Measurements from ENCODE around the gene TBC1D24.

The TBC1D24 gene

DNA sequence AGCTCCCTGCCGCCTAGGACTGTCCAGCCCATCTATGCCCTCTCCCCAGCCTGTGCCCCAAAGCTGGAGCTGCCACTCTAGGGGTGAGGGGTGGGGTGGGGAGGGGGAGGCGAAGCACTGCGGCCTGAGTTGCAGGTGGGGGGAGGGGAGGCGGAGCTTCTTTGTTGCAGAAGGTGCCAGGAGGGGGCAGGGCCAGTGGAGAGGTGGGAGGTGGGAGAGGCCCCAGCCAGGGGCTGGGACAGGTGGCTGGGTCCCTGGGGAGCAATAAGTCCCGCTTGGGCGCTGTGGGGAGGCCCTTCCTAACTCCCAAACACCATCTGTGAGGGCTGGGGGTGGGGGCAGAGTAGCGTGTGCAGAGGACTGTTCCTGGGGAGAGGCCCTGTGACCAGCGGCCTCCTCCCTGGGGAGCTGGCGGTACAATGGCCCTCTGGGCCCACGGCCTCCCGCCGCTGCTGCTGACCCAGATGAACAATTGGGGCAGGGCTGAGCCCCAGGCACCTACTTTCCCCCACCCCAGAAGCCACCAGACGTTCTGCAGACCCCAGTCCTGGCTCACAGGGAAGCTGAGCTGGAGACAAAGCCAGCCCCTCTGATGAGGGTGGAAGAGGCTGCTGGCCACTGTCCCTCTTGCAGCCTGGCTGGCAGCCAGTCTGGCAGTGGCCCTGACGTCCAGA, 6.1 kb upstream of the TBC1D24 start:
- no peak for TF ChIP-seq CTCF (IDR thresholded peaks at IDR 0.05; ENCODE audit: control insufficient read depth, extremely low read depth, insufficient read depth)
- no peak overlapping the region for H3K4me3 ChIP-seq (ENCODE audit: low read depth, low read length)
- no peak for DNase-seq (ENCODE audit: low read depth)

GRCh38 chr16:2469399-2470233, 5.3 kb upstream of the TBC1D24 start:
- no peak for TF ChIP-seq CTCF (IDR thresholded peaks at IDR 0.05; ENCODE audit: control insufficient read depth, extremely low read depth, insufficient read depth)
- DNase-seq (ENCODE audit: low read depth): no peak
- H3K4me3 ChIP-seq (ENCODE audit: low read depth, low read length): no peak overlapping the region

GRCh38 chr16:2470234-2470601, 4.7 kb upstream of the TBC1D24 start:
- no peak for TF ChIP-seq CTCF (IDR thresholded peaks at IDR 0.05; ENCODE audit: control insufficient read depth, extremely low read depth, insufficient read depth)
- DNase-seq (ENCODE audit: low read depth): no peak
- H3K4me3 ChIP-seq (ENCODE audit: low read depth, low read length): no peak overlapping the region

GRCh38 chr16:2470603-2471015, 4.3 kb upstream of the TBC1D24 start:
- no peak overlapping the region for H3K4me3 ChIP-seq (ENCODE audit: low read depth, low read length)
- DNase-seq (ENCODE audit: low read depth): no peak
- no peak for TF ChIP-seq CTCF (IDR thresholded peaks at IDR 0.05; ENCODE audit: control insufficient read depth, extremely low read depth, insufficient read depth)

GRCh38 chr16:2471016-2471652, 3.8 kb upstream of the TBC1D24 start, which contains the start of gene NTN3:
TSS of gene NTN3 (plus strand) at chr16:2471297. CDS start at chr16:2471702, 405 bp downstream.
- H3K4me3 ChIP-seq (ENCODE audit: low read depth, low read length): no peak within 1 kb of the TSS
- DNase-seq (ENCODE audit: low read depth): no peak
- TF ChIP-seq CTCF (IDR thresholded peaks at IDR 0.05; ENCODE audit: control insufficient read depth, extremely low read depth, insufficient read depth): no peak

DNA sequence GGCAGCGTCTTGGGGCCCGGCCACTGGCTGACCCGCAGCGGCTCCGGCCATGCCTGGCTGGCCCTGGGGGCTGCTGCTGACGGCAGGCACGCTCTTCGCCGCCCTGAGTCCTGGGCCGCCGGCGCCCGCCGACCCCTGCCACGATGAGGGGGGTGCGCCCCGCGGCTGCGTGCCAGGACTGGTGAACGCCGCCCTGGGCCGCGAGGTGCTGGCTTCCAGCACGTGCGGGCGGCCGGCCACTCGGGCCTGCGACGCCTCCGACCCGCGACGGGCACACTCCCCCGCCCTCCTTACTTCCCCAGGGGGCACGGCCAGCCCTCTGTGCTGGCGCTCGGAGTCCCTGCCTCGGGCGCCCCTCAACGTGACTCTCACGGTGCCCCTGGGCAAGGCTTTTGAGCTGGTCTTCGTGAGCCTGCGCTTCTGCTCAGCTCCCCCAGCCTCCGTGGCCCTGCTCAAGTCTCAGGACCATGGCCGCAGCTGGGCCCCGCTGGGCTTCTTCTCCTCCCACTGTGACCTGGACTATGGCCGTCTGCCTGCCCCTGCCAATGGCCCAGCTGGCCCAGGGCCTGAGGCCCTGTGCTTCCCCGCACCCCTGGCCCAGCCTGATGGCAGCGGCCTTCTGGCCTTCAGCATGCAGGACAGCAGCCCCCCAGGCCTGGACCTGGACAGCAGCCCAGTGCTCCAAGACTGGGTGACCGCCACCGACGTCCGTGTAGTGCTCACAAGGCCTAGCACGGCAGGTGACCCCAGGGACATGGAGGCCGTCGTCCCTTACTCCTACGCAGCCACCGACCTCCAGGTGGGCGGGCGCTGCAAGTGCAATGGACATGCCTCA, 3.1 kb upstream of the TBC1D24 start:
- no peak overlapping the region for H3K4me3 ChIP-seq (ENCODE audit: low read depth, low read length)
- no peak for TF ChIP-seq CTCF (IDR thresholded peaks at IDR 0.05; ENCODE audit: control insufficient read depth, extremely low read depth, insufficient read depth)
- no peak for DNase-seq (ENCODE audit: low read depth)
